ENCODE data around the gene CPM.

Gene CPM

GRCh38 chr12:68954811-68955210 is 21.8 kb upstream of the CPM start:
- DNase-seq = no peak

- peak; percentile 92 for DNase-seq
Measured at GRCh38 chr12:68953536-68953935, 20.6 kb upstream of the CPM start.

- no peak for DNase-seq
Measured at GRCh38 chr12:68951652-68952051, 18.7 kb upstream of the CPM start.

GRCh38 chr12:68950511-68950910 is 17.5 kb upstream of the CPM start:
- no peak for DNase-seq

- no peak for DNase-seq
Measured at GRCh38 chr12:68945255-68945654, 12.3 kb upstream of the CPM start.

- no peak for DNase-seq
Measured at GRCh38 chr12:68944296-68945076, 11.5 kb upstream of the CPM start.

- no peak for DNase-seq
Measured at GRCh38 chr12:68943848-68944247, 10.9 kb upstream of the CPM start.

GRCh38 chr12:68940731-68941130 is 7.8 kb upstream of the CPM start:
- no peak for DNase-seq

GRCh38 chr12:68939505-68939904 is 6.5 kb upstream of the CPM start:
- DNase-seq = no peak

- DNase-seq = no peak
Measured at GRCh38 chr12:68934392-68934791, 1.4 kb upstream of the CPM start.

GRCh38 chr12:68932128-68932960 is 627 bp downstream of the CPM start:
- no peak for DNase-seq

GRCh38 chr12:68930178-68930577 is 2.8 kb downstream of the CPM start:
- DNase-seq = no peak

- DNase-seq = no peak
Measured at GRCh38 chr12:68924546-68924945, 8.4 kb downstream of the CPM start.

GRCh38 chr12:68919581-68920239 is 13.3 kb downstream of the CPM start:
- DNase-seq = no peak

GRCh38 chr12:68918960-68919359 is 14.0 kb downstream of the CPM start:
- DNase-seq = no peak

GRCh38 chr12:68915055-68915454 is 17.9 kb downstream of the CPM start:
- DNase-seq = peak; percentile 88

GRCh38 chr12:68913682-68914081 is 19.3 kb downstream of the CPM start:
- no peak for DNase-seq

GRCh38 chr12:68912916-68913315 is 20.1 kb downstream of the CPM start:
- DNase-seq = no peak

- no peak for DNase-seq
Measured at GRCh38 chr12:68911197-68911718, 21.7 kb downstream of the CPM start.

GRCh38 chr12:68910128-68910527 is 22.8 kb downstream of the CPM start:
- DNase-seq = no peak

GRCh38 chr12:68908076-68908475 is 24.9 kb downstream of the CPM start:
- no peak for DNase-seq

- DNase-seq = no peak
Measured at GRCh38 chr12:68905733-68906132, 27.2 kb downstream of the CPM start.

GRCh38 chr12:68904351-68904962 is 28.5 kb downstream of the CPM start:
- no peak for DNase-seq
